ENCODE measurements around the gene ZMYND8. TPM values are rescaled to one million over a fixed set of nuclear protein-coding genes. Genes with fewer than 3 reads are reported as not detected.

ZMYND8 gene
- total and polyA plus RNA-seq, 2 of the 4 experiments (the other 2 are of a cell fraction) = 24.0 to 28.2 TPM

- Histone ChIP-seq H3K18ac (ENCODE audit: low read depth, low read length) (no peak overlapping the region), H3K79me1 (ENCODE audit: low read depth in 1 of 2, low read length in 2 of 2) (peaks cover 41 to 69% of the 10 kb centered on the region in 2 experiments), H3K9ac (ENCODE audit: low read depth, low read length) (no peak overlapping the region), H3K14ac (replicated peaks; ENCODE audit: low read depth, low read length) (no peak overlapping the region), H3K4me3 (ENCODE audit: insufficient read depth, low read depth, low read length) (no peak overlapping the region), H3K23ac (ENCODE audit: low read depth, low read length) (no peak overlapping the region), H2BK120ac (ENCODE audit: low read depth, low read length) (no peak overlapping the region), H3K4me1 (ENCODE audit: control insufficient read depth, insufficient read depth, low read length) (peaks cover 2% of the 10 kb centered on the region; the same call in 1 of the 2 replicates), H2BK5ac (ENCODE audit: low read depth, low read length, poor library complexity, severe bottlenecking) (no peak overlapping the region), H3K56ac (ENCODE audit: extremely low read depth, insufficient read depth, low read length) (no peak overlapping the region), H4K5ac (ENCODE audit: low read depth, low read length) (no peak overlapping the region), H2BK20ac (ENCODE audit: low read depth, low read length) (no peak overlapping the region), H2AFZ (replicated peaks; ENCODE audit: low read length, poor library complexity) (no peak overlapping the region), H3K9me3 (ENCODE audit: control insufficient read depth, insufficient read depth, low read length) (no peaks in the 10 kb centered on the region), H2BK15ac (ENCODE audit: low read depth, low read length) (no peak overlapping the region), H2AK5ac (ENCODE audit: low read depth, low read length) (no peak overlapping the region), H3K27ac (ENCODE audit: insufficient read depth, low read length) (no peak overlapping the region), H4K20me1 (ENCODE audit: insufficient read depth, low read length) (no peaks in the 10 kb centered on the region; the same call in 1 of the 2 replicates), H2AK9ac (replicated peaks; ENCODE audit: low read depth, low read length, poor library complexity) (no peak overlapping the region), H3K27me3 (ENCODE audit: control insufficient read depth, insufficient read depth, low read length) (no peaks in the 10 kb centered on the region), H3K4ac (ENCODE audit: low read depth, low read length) (no peak overlapping the region), H3K9me1 (ENCODE audit: insufficient read depth, low read length) (0 out of 2 replicates have a peak, but pooled peaks cover 11% of the 10 kb centered on the region), H4K91ac (ENCODE audit: insufficient read depth, low read depth, low read length) (no peak overlapping the region), H4K8ac (ENCODE audit: low read depth in 2 of 2, low read length in 2 of 2) (no peak overlapping the region), H3K36me3 (ENCODE audit: control insufficient read depth, insufficient read depth, low read length) (peaks cover 31% of the 10 kb centered on the region), H3K4me2 (ENCODE audit: low read depth, low read length) (no peak overlapping the region)
- POLR2A ChIA-PET (ENCODE audit: unreplicated experiment) = no interaction called here
- BruUV-seq (replicated peaks) = no TSS peak
- intact Hi-C loops (cut with micrococcal nuclease) (no loop called here), in situ Hi-C loops (cut with MboI; ENCODE audit: low sequenced_read_pairs) (no loop called here), dilution Hi-C loops (cut with HindIII; ENCODE audit: low sequenced_read_pairs, unreplicated experiment) (loop anchor here (25.0 kb wide), 1 partner anchor 122 kb away; no protein-coding TSS in a partner anchor)
- 92% methylated on average over 3 of the region's 6 CpGs; no CpG with 5 or more reads in 1 of the 2 experiments for WGBS, 2 experiments (ENCODE audit: extremely low coverage in 2 of 2, insufficient read length in 1 of 2)
- CTCF ChIA-PET = no interaction called here
- TF ChIP-seq RCOR1 (IDR thresholded peaks at IDR 0.05; ENCODE audit: insufficient replicate concordance, low read length) = no peak
- TF ChIP-seq RAD21 (IDR thresholded peaks at IDR 0.05; ENCODE audit: low read length) = no peak
- no peak for TF ChIP-seq USF2 (IDR thresholded peaks at IDR 0.05; ENCODE audit: low read depth, low read length)
- TF ChIP-seq CEBPB (IDR thresholded peaks at IDR 0.05; ENCODE audit: low read depth, low read length) = no peak
- TF ChIP-seq NFE2L2 (IDR thresholded peaks at IDR 0.05; ENCODE audit: low read depth, low read length) = no peak
- TF ChIP-seq CHD1 (IDR thresholded peaks at IDR 0.05; ENCODE audit: low read depth, low read length) = no peak
- TF ChIP-seq RFX5 (IDR thresholded peaks at IDR 0.05; ENCODE audit: low read depth, low read length) = no peak
- no peak for TF ChIP-seq SMC3 (IDR thresholded peaks at IDR 0.05; ENCODE audit: low read depth, low read length)
- no peak for TF ChIP-seq CTCF (conservative IDR thresholded peaks at IDR 0.05; ENCODE audit: low read depth, low read length)
- TF ChIP-seq FOS (IDR thresholded peaks at IDR 0.05; ENCODE audit: low read depth, low read length) = no peak
- TF ChIP-seq MAFK (IDR thresholded peaks at IDR 0.05; ENCODE audit: low read depth, low read length) = no peak
- no peak for TF ChIP-seq POLR2A (IDR thresholded peaks at IDR 0.05; ENCODE audit: low read depth, low read length)
- TF ChIP-seq BHLHE40 (IDR thresholded peaks at IDR 0.05; ENCODE audit: low read depth, low read length) = no peak
- TF ChIP-seq ELK1 (IDR thresholded peaks at IDR 0.05; ENCODE audit: borderline replicate concordance, low read depth, low read length) = no peak
- TF ChIP-seq MXI1 (IDR thresholded peaks at IDR 0.05; ENCODE audit: borderline replicate concordance, low read depth, low read length) = no peak
- no peak for ATAC-seq (ENCODE audit: low read depth)
- DNase-seq = no peak
These were observed 91.3 kb downstream of the ZMYND8 start for GRCh38 chr20:47265214-47265613.

Measured in IMR-90 (cell line).